ENCODE results near the gene TMPRSS13.

TMPRSS13 gene

DNA sequence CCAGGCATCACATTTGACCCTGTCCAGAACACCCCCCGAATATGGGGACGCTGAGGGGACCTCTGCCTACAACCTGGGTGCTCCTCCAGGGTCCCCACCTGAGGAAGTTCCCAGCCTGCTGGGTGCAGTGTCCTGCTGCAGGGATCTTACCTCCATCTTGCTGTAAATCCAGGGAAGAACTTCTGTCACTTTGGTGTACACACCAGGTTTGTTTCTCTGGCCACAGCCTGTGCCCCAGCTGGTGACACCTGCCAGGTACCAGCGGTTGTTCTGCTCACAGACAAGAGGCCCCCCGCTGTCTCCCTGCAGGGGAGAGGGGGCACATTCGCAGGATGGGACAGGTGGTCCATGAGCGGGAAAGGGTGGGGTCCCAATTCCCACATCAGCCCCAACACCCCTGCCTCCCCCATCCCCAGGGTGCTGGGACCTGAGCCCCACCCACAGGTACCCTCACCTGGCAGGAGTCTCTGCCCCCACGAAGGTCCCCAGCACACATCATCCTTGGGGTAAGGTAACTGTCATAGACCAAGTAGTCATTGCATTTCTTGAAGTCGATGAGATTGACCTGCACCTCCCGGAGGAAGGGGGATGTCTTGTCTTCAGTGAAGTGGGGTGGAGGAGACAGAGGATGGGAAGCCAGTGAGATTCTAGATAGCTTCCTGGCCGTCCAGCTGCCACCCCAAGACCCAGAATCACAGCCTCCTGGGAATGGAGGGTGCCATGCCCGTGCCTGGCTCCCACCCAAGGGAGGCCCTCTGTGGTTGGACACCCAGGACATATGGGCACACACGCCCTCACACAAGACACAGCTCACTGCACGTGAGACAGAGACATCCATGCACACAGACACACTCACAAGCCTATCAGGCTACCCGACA is 25.5 kb downstream of the TMPRSS13 start:
- DNase-seq (ENCODE audit: low read depth, low spot score) = no peak
- Histone ChIP-seq H3K9me3 (ENCODE audit: control insufficient read depth, insufficient read depth, low read length) (no peaks in the 10 kb centered on the region), H3K36me3 (ENCODE audit: control insufficient read depth, insufficient read depth, low read length) (no peaks in the 10 kb centered on the region), H3K4me3 (ENCODE audit: low read length) (no peak overlapping the region; the same call in 1 of the 2 replicates), H3K4me1 (ENCODE audit: control insufficient read depth, insufficient read depth, low read length) (no peaks in the 10 kb centered on the region; the same call in 1 of the 2 replicates), H3K27me3 (ENCODE audit: control insufficient read depth, insufficient read depth, low read length) (no peaks in the 10 kb centered on the region), H3K27ac (ENCODE audit: low read length) (no peak overlapping the region)
- no CpG with 5 or more reads among the region's 14 CpGs for WGBS (ENCODE audit: insufficient coverage, insufficient read length)

- DNase-seq (ENCODE audit: low read depth, low spot score) = no peak
- H3K4me3 ChIP-seq (ENCODE audit: low read length) = no peak overlapping the region
- H3K27ac ChIP-seq (ENCODE audit: low read length) = no peak overlapping the region
- H3K4me1 ChIP-seq (ENCODE audit: control insufficient read depth, insufficient read depth, low read length) = no peaks in the 10 kb centered on the region; the same call in 1 of the 2 replicates
- H3K9me3 ChIP-seq (ENCODE audit: control insufficient read depth, insufficient read depth, low read length) = no peaks in the 10 kb centered on the region
- no CpG with 5 or more reads among the region's 13 CpGs for WGBS (ENCODE audit: insufficient coverage, insufficient read length)
- H3K36me3 ChIP-seq (ENCODE audit: control insufficient read depth, insufficient read depth, low read length) = no peaks in the 10 kb centered on the region
- H3K27me3 ChIP-seq (ENCODE audit: control insufficient read depth, insufficient read depth, low read length) = no peaks in the 10 kb centered on the region
Observed at GRCh38 chr11:117902001-117902845, 27.0 kb downstream of the TMPRSS13 start.

DNA sequence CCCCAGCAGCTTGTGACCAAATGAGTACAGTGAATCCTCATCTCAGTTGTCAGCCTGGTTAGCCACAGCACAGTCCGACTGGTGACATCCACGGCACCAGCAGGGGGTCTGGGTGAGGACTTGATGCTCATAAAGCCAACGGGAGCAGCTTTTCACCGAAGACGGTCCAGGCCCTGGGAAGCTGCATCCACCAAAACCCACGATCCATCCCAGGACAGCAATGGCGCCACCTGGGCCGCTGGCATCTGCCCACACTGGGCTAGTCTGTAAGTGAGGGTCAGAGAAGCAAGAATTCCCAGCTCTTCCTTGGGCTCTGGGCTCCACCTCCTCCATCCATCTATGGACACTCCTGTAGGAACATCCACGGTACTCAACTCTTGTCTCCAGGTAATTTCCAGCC is 27.6 kb downstream of the TMPRSS13 start:
- no peak overlapping the region for H3K4me3 ChIP-seq (ENCODE audit: low read length)
- H3K27me3 ChIP-seq (ENCODE audit: control insufficient read depth, insufficient read depth, low read length) = no peaks in the 10 kb centered on the region
- WGBS (ENCODE audit: insufficient coverage, insufficient read length) = no CpG with 5 or more reads among the region's 9 CpGs
- no peaks in the 10 kb centered on the region for H3K9me3 ChIP-seq (ENCODE audit: control insufficient read depth, insufficient read depth, low read length)
- no peak overlapping the region for H3K27ac ChIP-seq (ENCODE audit: low read length)
- no peaks in the 10 kb centered on the region for H3K36me3 ChIP-seq (ENCODE audit: control insufficient read depth, insufficient read depth, low read length)
- H3K4me1 ChIP-seq (ENCODE audit: control insufficient read depth, insufficient read depth, low read length) = no peaks in the 10 kb centered on the region; the same call in 1 of the 2 replicates
- DNase-seq (ENCODE audit: low read depth, low spot score) = no peak

GRCh38 chr11:117900720-117901440 is 28.3 kb downstream of the TMPRSS13 start:
- no peak for DNase-seq (ENCODE audit: low read depth, low spot score)
- H3K9me3 ChIP-seq (ENCODE audit: control insufficient read depth, insufficient read depth, low read length) = no peaks in the 10 kb centered on the region
- H3K4me3 ChIP-seq (ENCODE audit: low read length) = no peak overlapping the region
- H3K27me3 ChIP-seq (ENCODE audit: control insufficient read depth, insufficient read depth, low read length) = no peaks in the 10 kb centered on the region
- H3K27ac ChIP-seq (ENCODE audit: low read length) = no peak overlapping the region
- no peaks in the 10 kb centered on the region for H3K36me3 ChIP-seq (ENCODE audit: control insufficient read depth, insufficient read depth, low read length)
- no CpG with 5 or more reads among the region's 11 CpGs for WGBS (ENCODE audit: insufficient coverage, insufficient read length)
- H3K4me1 ChIP-seq (ENCODE audit: control insufficient read depth, insufficient read depth, low read length) = no peaks in the 10 kb centered on the region; the same call in 1 of the 2 replicates

DNA sequence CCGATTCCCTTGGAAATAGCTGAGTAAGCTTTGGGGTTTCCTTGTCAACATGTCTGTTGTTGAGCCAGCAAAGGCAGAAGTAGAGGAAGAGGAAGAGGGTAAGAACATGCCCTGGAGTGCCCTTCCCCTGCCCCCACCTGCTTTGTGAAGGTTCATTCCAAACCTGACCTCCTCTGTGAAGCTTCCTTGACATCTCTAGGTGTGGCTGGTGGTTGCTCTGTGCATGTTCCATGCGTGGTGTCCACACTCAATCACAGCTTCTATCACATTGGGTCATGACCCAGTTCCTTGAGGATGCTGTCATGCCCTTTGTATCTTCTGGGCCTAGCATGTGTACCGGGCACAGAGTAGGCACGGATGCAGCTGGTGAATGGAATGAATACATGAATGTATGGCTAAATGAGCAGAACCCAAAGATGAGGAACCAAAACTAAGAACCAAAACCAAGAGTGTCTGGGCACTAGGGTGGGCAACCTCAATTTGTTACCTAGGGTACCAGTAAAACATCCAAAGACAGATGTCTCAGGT is 29.0 kb downstream of the TMPRSS13 start:
- no peaks in the 10 kb centered on the region for H3K27me3 ChIP-seq (ENCODE audit: control insufficient read depth, insufficient read depth, low read length)
- H3K27ac ChIP-seq (ENCODE audit: low read length) = no peak overlapping the region
- no peaks in the 10 kb centered on the region for H3K9me3 ChIP-seq (ENCODE audit: control insufficient read depth, insufficient read depth, low read length)
- no peak overlapping the region for H3K4me3 ChIP-seq (ENCODE audit: low read length)
- no CpG with 5 or more reads among the region's 4 CpGs for WGBS (ENCODE audit: insufficient coverage, insufficient read length)
- no peaks in the 10 kb centered on the region for H3K36me3 ChIP-seq (ENCODE audit: control insufficient read depth, insufficient read depth, low read length)
- no peaks in the 10 kb centered on the region; the same call in 1 of the 2 replicates for H3K4me1 ChIP-seq (ENCODE audit: control insufficient read depth, insufficient read depth, low read length)
- DNase-seq (ENCODE audit: low read depth, low spot score) = no peak

GRCh38 chr11:117898059-117898458 is 31.1 kb downstream of the TMPRSS13 start:
- DNase-seq (ENCODE audit: low read depth, low spot score) = no peak
- no peaks in the 10 kb centered on the region for H3K36me3 ChIP-seq (ENCODE audit: control insufficient read depth, insufficient read depth, low read length)
- no peaks in the 10 kb centered on the region for H3K27me3 ChIP-seq (ENCODE audit: control insufficient read depth, insufficient read depth, low read length)
- H3K9me3 ChIP-seq (ENCODE audit: control insufficient read depth, insufficient read depth, low read length) = no peaks in the 10 kb centered on the region
- H3K4me1 ChIP-seq (ENCODE audit: control insufficient read depth, insufficient read depth, low read length) = no peaks in the 10 kb centered on the region; the same call in 1 of the 2 replicates
- WGBS (ENCODE audit: insufficient coverage, insufficient read length) = no CpG with 5 or more reads among the region's 4 CpGs
- H3K4me3 ChIP-seq (ENCODE audit: low read length) = no peak overlapping the region
- H3K27ac ChIP-seq (ENCODE audit: low read length) = no peak overlapping the region

GRCh38 chr11:117892651-117893050 is 36.6 kb downstream of the TMPRSS13 start:
- DNase-seq (ENCODE audit: low read depth, low spot score) = no peak
- Histone ChIP-seq H3K9me3 (ENCODE audit: control insufficient read depth, insufficient read depth, low read length) (no peaks in the 10 kb centered on the region), H3K36me3 (ENCODE audit: control insufficient read depth, insufficient read depth, low read length) (no peaks in the 10 kb centered on the region), H3K4me1 (ENCODE audit: control insufficient read depth, insufficient read depth, low read length) (no peaks in the 10 kb centered on the region), H3K27me3 (ENCODE audit: control insufficient read depth, insufficient read depth, low read length) (no peaks in the 10 kb centered on the region), H3K4me3 (ENCODE audit: low read length) (no peak overlapping the region), H3K27ac (ENCODE audit: low read length) (no peak overlapping the region)
- WGBS (ENCODE audit: insufficient coverage, insufficient read length) = no CpG with 5 or more reads among the region's 3 CpGs

GRCh38 chr11:117891362-117891761 is 37.8 kb downstream of the TMPRSS13 start:
- Histone ChIP-seq H3K27ac (ENCODE audit: low read length) (no peak overlapping the region), H3K9me3 (ENCODE audit: control insufficient read depth, insufficient read depth, low read length) (no peaks in the 10 kb centered on the region), H3K4me3 (ENCODE audit: low read length) (no peak overlapping the region), H3K4me1 (ENCODE audit: control insufficient read depth, insufficient read depth, low read length) (no peaks in the 10 kb centered on the region), H3K27me3 (ENCODE audit: control insufficient read depth, insufficient read depth, low read length) (no peaks in the 10 kb centered on the region), H3K36me3 (ENCODE audit: control insufficient read depth, insufficient read depth, low read length) (no peaks in the 10 kb centered on the region)
- no peak for DNase-seq (ENCODE audit: low read depth, low spot score)
- WGBS (ENCODE audit: insufficient coverage, insufficient read length) = no CpG with 5 or more reads among the region's 2 CpGs

DNA sequence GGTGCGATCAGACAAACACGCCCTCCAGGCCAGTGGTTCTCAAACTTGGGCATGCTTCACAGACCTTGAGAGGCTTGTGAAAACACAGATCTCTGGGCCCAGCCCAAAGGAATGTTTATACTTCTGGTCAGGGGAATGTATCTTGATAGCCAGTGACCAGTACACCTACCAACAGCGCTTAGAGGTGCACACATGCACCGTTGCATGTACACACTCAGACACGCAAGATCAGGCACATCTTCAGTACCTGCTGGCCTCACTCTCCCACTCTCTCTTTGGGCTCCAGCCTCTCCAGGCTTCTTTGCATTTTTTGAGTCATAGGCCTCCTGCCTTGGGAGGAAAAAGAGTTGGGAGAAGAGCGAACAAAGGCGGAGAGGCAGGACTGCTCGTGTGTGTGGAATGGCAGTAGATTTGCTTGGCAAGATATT is 41.0 kb downstream of the TMPRSS13 start:
- no peaks in the 10 kb centered on the region for H3K36me3 ChIP-seq (ENCODE audit: control insufficient read depth, insufficient read depth, low read length)
- H3K9me3 ChIP-seq (ENCODE audit: control insufficient read depth, insufficient read depth, low read length) = no peaks in the 10 kb centered on the region
- no peak overlapping the region for H3K4me3 ChIP-seq (ENCODE audit: low read length)
- no peak for DNase-seq (ENCODE audit: low read depth, low spot score)
- WGBS (ENCODE audit: insufficient coverage, insufficient read length) = no CpG with 5 or more reads among the region's 8 CpGs
- no peak overlapping the region for H3K27ac ChIP-seq (ENCODE audit: low read length)
- H3K27me3 ChIP-seq (ENCODE audit: control insufficient read depth, insufficient read depth, low read length) = no peaks in the 10 kb centered on the region
- H3K4me1 ChIP-seq (ENCODE audit: control insufficient read depth, insufficient read depth, low read length) = no peaks in the 10 kb centered on the region
